CD4-positive, alpha-beta memory T cell (primary cell): Measurements from ENCODE around the gene TPGS1. TPM values are rescaled to one million over a fixed set of nuclear protein-coding genes. Genes with fewer than 3 reads are reported as not detected.
A peak's percentile ranks its signal among the peaks of the same experiment; 100 is the strongest.

Experiments
- CTCF ChIA-PET: fragments of 350-600 bp; sonication (Branson Sonifier 250); formaldehyde crosslinking; loops from one replicate; lab custom pipeline; 2021; ENCODE audit warnings: inconsistent platforms; ENCODE audit not compliant: partially characterized antibody; lab: Charles Lee
- POLR2A ChIA-PET: fragments of 350-600 bp; sonication (Branson Sonifier 250); formaldehyde crosslinking; loops from one replicate; lab custom pipeline; 2021; ENCODE audit not compliant: partially characterized antibody; lab: Charles Lee
- DNase-seq, 5 donors: peaks; one replicate each; pipeline versions ENCODE4 v3.0.0 to v3.0.0-alpha.2; 2020 to 2022; ENCODE audit warnings: mixed read lengths in 1 of 5
- H3K27ac ChIP-seq: one replicate; pipeline ENCODE4 v1.7.0; 2013; ENCODE audit warnings: low read depth, low read length
- H3K27me3 ChIP-seq: 2 replicates; pipeline ENCODE4 v1.7.0; 2013; ENCODE audit warnings: mild to moderate bottlenecking, low read length, moderate library complexity; ENCODE audit not compliant: insufficient read depth
- H3K36me3 ChIP-seq: 2 replicates; pipeline ENCODE4 v1.7.0; 2013; ENCODE audit warnings: mild to moderate bottlenecking, low read length, moderate library complexity; ENCODE audit not compliant: insufficient read depth
- H3K4me1 ChIP-seq: 2 replicates; pipeline ENCODE4 v1.7.0; 2013; ENCODE audit warnings: mild to moderate bottlenecking, low read length, moderate library complexity; ENCODE audit not compliant: insufficient read depth
- H3K4me3 ChIP-seq, 2 donors: one replicate each; pipeline ENCODE4 v1.7.0; 2013; ENCODE audit warnings: low read length in 2 of 2, mild to moderate bottlenecking in 1 of 2
- H3K9me3 ChIP-seq, 2 donors: one replicate each; pipeline ENCODE4 v1.7.0; 2013; ENCODE audit warnings: low read length in 2 of 2, control low read depth in 1 of 2; ENCODE audit not compliant: control insufficient read depth in 1 of 2
- H3K27ac Mint-ChIP-seq, 7 donors: one replicate each; pipeline ENCODE4 v1.8.0; 2020 to 2021; ENCODE audit warnings: mixed read lengths in 7 of 7, mild to moderate bottlenecking in 6 of 7, inconsistent platforms in 3 of 7, moderate library complexity in 3 of 7
- H3K27me3 Mint-ChIP-seq, 2 donors: one replicate each; pipeline ENCODE4 v1.8.0; 2020 to 2021; ENCODE audit warnings: mixed read lengths in 2 of 2
- H3K36me3 Mint-ChIP-seq, 2 donors: one replicate each; pipeline ENCODE4 v1.8.0; 2020 to 2021; ENCODE audit warnings: mixed read lengths in 2 of 2, inconsistent platforms in 1 of 2, mild to moderate bottlenecking in 1 of 2
- H3K4me1 Mint-ChIP-seq, 4 donors: one replicate each; pipeline ENCODE4 v1.8.0; 2020 to 2021; ENCODE audit warnings: mixed read lengths in 4 of 4, mild to moderate bottlenecking in 1 of 4
- H3K4me3 Mint-ChIP-seq, 8 donors: one replicate each; pipeline ENCODE4 v1.8.0; 2020 to 2021; ENCODE audit warnings: mixed read lengths in 8 of 8, mild to moderate bottlenecking in 7 of 8, moderate library complexity in 6 of 8, inconsistent platforms in 3 of 8
- H3K9me3 Mint-ChIP-seq, 8 donors: one replicate each; pipeline ENCODE4 v1.8.0; 2020 to 2021; ENCODE audit warnings: mixed read lengths in 8 of 8, mild to moderate bottlenecking in 5 of 8, inconsistent platforms in 3 of 8, moderate library complexity in 1 of 8
- intact Hi-C: fragments of 100-400 bp; cut with micrococcal nuclease; formaldehyde crosslinking; loops from one replicate; pipeline ENCODE4 v1.15.1; 2023
- polyA plus RNA-seq, 2 donors: library from polyadenylated mRNA; unstranded; fragments of 300-500 nt; fragmentation: Illumina TruSeq; gene quantifications; one replicate each; pipeline ENCODE4 v1.2.3, GENCODE V29; 2021
- total RNA-seq, 2 experiments: library from RNA; stranded (reverse); gene quantifications; one replicate each; pipeline ENCODE4 v1.2.3, GENCODE V29; 2021

The TPGS1 gene
- total and polyA plus RNA-seq, 4 experiments from 2014 or later = 22.2 to 37.6 (median 31.9) TPM

GRCh38 chr19:536031-536880, 29.0 kb downstream of the TPGS1 start:
- H3K4me1 Mint-ChIP-seq = peaks cover 6 to 20% (median 14%) of the 10 kb centered on the region in 4 donors
- peak overlapping the region in 2 of 7 donors; percentile 68 to 87 for H3K27ac Mint-ChIP-seq
- Histone ChIP-seq H3K4me3 (no peak overlapping the region), H3K27me3 (no peaks in the 10 kb centered on the region), H3K4me1 (peaks cover 21% of the 10 kb centered on the region), H3K27ac (no peak overlapping the region), H3K36me3 (peaks cover 26% of the 10 kb centered on the region), H3K9me3 (no peaks in the 10 kb centered on the region)
- H3K4me3 Mint-ChIP-seq = no peak overlapping the region
- POLR2A ChIA-PET = no interaction called here
- intact Hi-C loops = no loop called here
- H3K36me3 Mint-ChIP-seq = peaks cover 8 to 13% of the 10 kb centered on the region in 2 donors
- H3K27me3 Mint-ChIP-seq = no peaks in the 10 kb centered on the region
- CTCF ChIA-PET = no interaction called here
- H3K9me3 Mint-ChIP-seq = no peaks in the 10 kb centered on the region
- DNase-seq = no peak

GRCh38 chr19:536881-537404, 29.6 kb downstream of the TPGS1 start:
- Histone ChIP-seq H3K27ac (no peak overlapping the region), H3K4me3 (no peak overlapping the region), H3K4me1 (peaks cover 21% of the 10 kb centered on the region), H3K27me3 (no peaks in the 10 kb centered on the region), H3K36me3 (peaks cover 26% of the 10 kb centered on the region), H3K9me3 (no peaks in the 10 kb centered on the region)
- CTCF ChIA-PET = no interaction called here
- Mint-ChIP-seq H3K4me1 (peaks cover 6 to 20% (median 14%) of the 10 kb centered on the region in 4 donors), H3K4me3 (no peak overlapping the region), H3K27ac (no peak overlapping the region), H3K9me3 (no peaks in the 10 kb centered on the region), H3K27me3 (no peaks in the 10 kb centered on the region), H3K36me3 (peaks cover 8 to 13% of the 10 kb centered on the region in 2 donors)
- POLR2A ChIA-PET = no interaction called here
- DNase-seq = no peak
- intact Hi-C loops = no loop called here

GRCh38 chr19:538641-539428, 31.5 kb downstream of the TPGS1 start:
- H3K27me3 Mint-ChIP-seq = no peaks in the 10 kb centered on the region
- no peaks in the 10 kb centered on the region for H3K9me3 ChIP-seq
- peaks cover 17% of the 10 kb centered on the region for H3K4me1 ChIP-seq
- intact Hi-C loops = no loop called here
- no peak overlapping the region for H3K27ac ChIP-seq
- CTCF ChIA-PET = no interaction called here
- peak overlapping the region in 1 of 7 donors; percentile 55 for H3K27ac Mint-ChIP-seq
- H3K27me3 ChIP-seq = no peaks in the 10 kb centered on the region
- H3K4me1 Mint-ChIP-seq = peaks cover 9 to 16% (median 14%) of the 10 kb centered on the region in 4 donors
- POLR2A ChIA-PET = interaction anchor here (1.3 kb wide), 1 partner anchor 8 kb away, joined by 3 read pairs; no protein-coding TSS in a partner anchor
- H3K36me3 Mint-ChIP-seq = peaks cover 8 to 15% of the 10 kb centered on the region in 2 donors
- H3K4me3 ChIP-seq = no peak overlapping the region
- H3K9me3 Mint-ChIP-seq = no peaks in the 10 kb centered on the region
- H3K36me3 ChIP-seq = peaks cover 26% of the 10 kb centered on the region
- DNase-seq = no peak
- H3K4me3 Mint-ChIP-seq = no peak overlapping the region

GRCh38 chr19:539429-540030, 32.2 kb downstream of the TPGS1 start:
- no peaks in the 10 kb centered on the region for H3K9me3 Mint-ChIP-seq
- H3K27me3 ChIP-seq = no peaks in the 10 kb centered on the region
- no peak overlapping the region for H3K27ac Mint-ChIP-seq
- no peaks in the 10 kb centered on the region for H3K9me3 ChIP-seq
- no peak for DNase-seq
- no peak overlapping the region for H3K4me3 ChIP-seq
- H3K4me1 ChIP-seq = peaks cover 22% of the 10 kb centered on the region
- POLR2A ChIA-PET = interaction anchor here (1.3 kb wide), 1 partner anchor 9 kb away, joined by 3 read pairs; no protein-coding TSS in a partner anchor
- peaks cover 8 to 16% of the 10 kb centered on the region in 2 donors for H3K36me3 Mint-ChIP-seq
- intact Hi-C loops = no loop called here
- H3K4me3 Mint-ChIP-seq = no peak overlapping the region
- peaks cover 10 to 21% (median 16%) of the 10 kb centered on the region in 4 donors for H3K4me1 Mint-ChIP-seq
- no peak overlapping the region for H3K27ac ChIP-seq
- peaks cover 26% of the 10 kb centered on the region for H3K36me3 ChIP-seq
- no peaks in the 10 kb centered on the region for H3K27me3 Mint-ChIP-seq
- CTCF ChIA-PET = no interaction called here

- POLR2A ChIA-PET = interaction anchor here (1.0 to 7.2 kb wide), 2 partner anchors 9 kb away, joined by 3 to 52 read pairs; partner anchors contain the start of gene CDC34
Observed at GRCh38 chr19:540867-541637, 33.8 kb downstream of the TPGS1 start.

GRCh38 chr19:541699-542098, 34.4 kb downstream of the TPGS1 start:
- no peak for DNase-seq
- H3K27me3 Mint-ChIP-seq = no peaks in the 10 kb centered on the region
- Histone ChIP-seq H3K4me1 (peaks cover 23% of the 10 kb centered on the region), H3K9me3 (no peaks in the 10 kb centered on the region), H3K27me3 (no peaks in the 10 kb centered on the region), H3K36me3 (peaks cover 11% of the 10 kb centered on the region), H3K4me3 (no peak overlapping the region), H3K27ac (no peak overlapping the region)
- ChIA-PET POLR2A (interaction anchor here (1.0 to 7.2 kb wide), 4 partner anchors 8 to 31 kb away, joined by 3 to 52 read pairs (median 4); partner anchors contain the start of genes BSG and CDC34), CTCF (interaction anchor here (1.8 to 1.9 kb wide), 2 partner anchors 10 to 31 kb away, joined by 5 to 7 read pairs; no protein-coding TSS in a partner anchor)
- peak overlapping the region in 2 of 7 donors; percentile 47 to 64 for H3K27ac Mint-ChIP-seq
- H3K9me3 Mint-ChIP-seq = no peaks in the 10 kb centered on the region
- intact Hi-C loops = no loop called here
- H3K36me3 Mint-ChIP-seq = peaks cover 8 to 14% of the 10 kb centered on the region in 2 donors
- peaks cover 15 to 27% (median 20%) of the 10 kb centered on the region in 4 donors for H3K4me1 Mint-ChIP-seq
- no peak overlapping the region for H3K4me3 Mint-ChIP-seq

More at GRCh38 chr19:540867-541637, 33.8 kb downstream of the TPGS1 start:
- Histone ChIP-seq H3K36me3 (peaks cover 18% of the 10 kb centered on the region), H3K27ac (no peak overlapping the region), H3K27me3 (no peaks in the 10 kb centered on the region), H3K4me1 (peaks cover 23% of the 10 kb centered on the region), H3K9me3 (no peaks in the 10 kb centered on the region), H3K4me3 (no peak overlapping the region)
- H3K4me3 Mint-ChIP-seq = no peak overlapping the region
- H3K4me1 Mint-ChIP-seq = peaks cover 15 to 27% (median 20%) of the 10 kb centered on the region in 4 donors
- intact Hi-C loops = no loop called here
- H3K27ac Mint-ChIP-seq = no peak overlapping the region
- H3K27me3 Mint-ChIP-seq = no peaks in the 10 kb centered on the region
- no peaks in the 10 kb centered on the region for H3K9me3 Mint-ChIP-seq
- CTCF ChIA-PET = interaction anchor here (1.8 to 1.9 kb wide), 2 partner anchors 9 to 30 kb away, joined by 5 to 7 read pairs; no protein-coding TSS in a partner anchor
- peaks cover 8 to 15% of the 10 kb centered on the region in 2 donors for H3K36me3 Mint-ChIP-seq
- no peak for DNase-seq
